OCI-LY3 (cell line): ENCODE results near the gene NOL3.
"Not testable (repeated sequence)": the region's sequence is repeated elsewhere in the genome, so short reads cannot be mapped to it uniquely, and the experiment has no call there.

Source experiments
- H2AFZ ChIP-seq: fragments of 200-600, 300-600 bp; shearing (Covaris generic); 2 replicates; pipeline ENCODE4 v1.6.0; 2014; ENCODE audit warnings: antibody characterized with exemption, low read depth, low read length
- H3K27ac ChIP-seq: fragments of 200-600, 300-600 bp; sonication (generic); 2 replicates; pipeline ENCODE4 v1.5.1; 2014; ENCODE audit warnings: mild to moderate bottlenecking, low read length, moderate library complexity, mixed read lengths
- H3K27me3 ChIP-seq: fragments of 200-600, 300-600 bp; sonication (generic); 2 replicates; pipeline ENCODE4 v1.6.1; 2014; ENCODE audit warnings: low read depth, low read length, mixed read lengths
- H3K36me3 ChIP-seq: fragments of 200-600, 300-600 bp; sonication (generic); replicated peaks from 2 replicates; pipeline ENCODE3; 2014; ENCODE audit warnings: low read depth, low read length, mixed read lengths
- H3K4me1 ChIP-seq: fragments of 300-600, 200-600 bp; sonication (generic); 2 replicates; pipeline ENCODE4 v1.6.1; 2014; ENCODE audit warnings: low read length, mixed read lengths
- H3K4me2 ChIP-seq: fragments of 200-600, 300-600 bp; sonication (generic); 2 replicates; pipeline ENCODE4 v1.6.1; 2014; ENCODE audit warnings: low read length, mixed read lengths
- H3K4me3 ChIP-seq: fragments of 300-600, 200-600 bp; sonication (generic); 2 replicates; pipeline ENCODE4 v1.5.1; 2014; ENCODE audit warnings: antibody characterized with exemption, mild to moderate bottlenecking, low read length, moderate library complexity
- H3K79me2 ChIP-seq: fragments of 300-600, 200-600 bp; shearing (Covaris generic); 2 replicates; pipeline ENCODE4 v1.6.1; 2014; ENCODE audit warnings: mild to moderate bottlenecking, low read length, mixed read lengths
- H3K9ac ChIP-seq: fragments of 300-600, 200-600 bp; shearing (Covaris generic); 2 replicates; pipeline ENCODE4 v1.6.0; 2014; ENCODE audit warnings: mild to moderate bottlenecking, low read length, moderate library complexity
- H3K9me3 ChIP-seq: fragments of 200-600, 300-600 bp; shearing (Covaris generic); 2 replicates; pipeline ENCODE4 v1.6.1; 2014; ENCODE audit warnings: low read length, mixed read lengths; ENCODE audit not compliant: insufficient read depth
- H4K20me1 ChIP-seq: fragments of 200-600, 300-600 bp; sonication (generic); 2 replicates; pipeline ENCODE4 v1.6.1; 2016; ENCODE audit warnings: low read length, mixed read lengths; ENCODE audit not compliant: insufficient read depth
- EZH2phosphoT487 ChIP-seq: fragments of 200-600 bp; shearing (Covaris generic); IDR thresholded peaks from 2 replicates; pipeline ENCODE4 v1.6.1; 2018; ENCODE audit warnings: antibody characterized with exemption, mixed run types, low read depth
- TF ChIP-seq, protein P1 (sequence below): fragments of 200-600, 300-600 bp; sonication (generic); IDR thresholded peaks from 2 replicates; pipeline ENCODE4 v1.5.1; 2014; ENCODE audit warnings: antibody characterized with exemption, low read length, low read depth

The NOL3 gene

DNA sequence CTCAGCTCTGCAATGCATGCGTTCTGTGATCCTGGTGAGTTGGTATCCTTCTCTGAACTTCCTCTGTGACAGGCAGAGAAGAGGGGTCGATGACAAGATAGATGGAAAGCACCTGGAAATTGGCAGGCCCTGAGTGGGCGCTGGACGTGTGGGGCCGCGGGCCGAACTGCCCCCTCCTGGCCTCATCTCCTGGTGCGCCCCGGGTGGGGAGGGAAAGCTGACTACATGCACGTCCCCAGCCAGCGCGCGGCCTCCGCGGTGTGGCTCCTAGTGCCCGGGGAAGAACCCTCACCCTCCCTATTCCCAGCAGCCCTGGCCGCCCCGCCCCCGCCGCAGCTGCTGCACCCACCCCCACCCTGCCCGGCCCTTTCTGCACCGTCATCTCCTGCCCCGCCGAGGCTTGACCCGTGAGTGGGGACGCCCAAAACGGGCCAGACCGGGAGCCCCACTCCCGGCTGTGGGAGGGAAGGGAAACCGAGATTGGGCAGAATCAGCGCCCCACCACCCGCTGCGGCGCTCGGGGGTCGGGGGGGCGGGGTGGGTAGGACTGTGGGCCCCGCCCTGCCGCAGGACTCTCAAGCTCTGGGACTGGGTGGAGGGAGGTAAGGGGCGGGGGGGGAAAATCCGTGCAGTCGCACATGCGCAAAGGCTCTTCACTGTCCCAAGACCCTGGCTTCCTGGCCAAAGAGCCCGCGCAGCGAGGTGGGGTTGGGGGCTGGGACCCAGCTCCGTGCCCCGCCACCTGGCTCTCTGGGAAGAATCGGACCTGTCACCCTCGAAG is at the start of gene NOL3:
TSS of gene NOL3 (plus strand) at position 371 of the 781 bp plus-strand sequence.
- Histone ChIP-seq H3K4me1 (peaks cover 71% of the 10 kb centered on the region), H3K9ac (peak within 1 kb of the TSS; percentile 91), H3K4me3 (peak within 1 kb of the TSS; percentile 80), H3K4me2 (peak within 1 kb of the TSS; percentile 96), H3K27ac (peak within 1 kb of the TSS; percentile 88), H2AFZ (0 out of 2 replicates have a peak within 1 kb of the TSS, but pooled peaks have one; percentile 7), H3K36me3 (peaks cover 17% of the 10 kb centered on the region), H4K20me1 (no peaks in the 10 kb centered on the region), H3K79me2 (peaks cover 10% of the 10 kb centered on the region; the same call in 1 of the 2 replicates), H3K27me3 (no peaks in the 10 kb centered on the region), H3K9me3 (no peaks in the 10 kb centered on the region)
- TF ChIP-seq EZH2phosphoT487 = no peak
- TF ChIP-seq, protein P1, sequence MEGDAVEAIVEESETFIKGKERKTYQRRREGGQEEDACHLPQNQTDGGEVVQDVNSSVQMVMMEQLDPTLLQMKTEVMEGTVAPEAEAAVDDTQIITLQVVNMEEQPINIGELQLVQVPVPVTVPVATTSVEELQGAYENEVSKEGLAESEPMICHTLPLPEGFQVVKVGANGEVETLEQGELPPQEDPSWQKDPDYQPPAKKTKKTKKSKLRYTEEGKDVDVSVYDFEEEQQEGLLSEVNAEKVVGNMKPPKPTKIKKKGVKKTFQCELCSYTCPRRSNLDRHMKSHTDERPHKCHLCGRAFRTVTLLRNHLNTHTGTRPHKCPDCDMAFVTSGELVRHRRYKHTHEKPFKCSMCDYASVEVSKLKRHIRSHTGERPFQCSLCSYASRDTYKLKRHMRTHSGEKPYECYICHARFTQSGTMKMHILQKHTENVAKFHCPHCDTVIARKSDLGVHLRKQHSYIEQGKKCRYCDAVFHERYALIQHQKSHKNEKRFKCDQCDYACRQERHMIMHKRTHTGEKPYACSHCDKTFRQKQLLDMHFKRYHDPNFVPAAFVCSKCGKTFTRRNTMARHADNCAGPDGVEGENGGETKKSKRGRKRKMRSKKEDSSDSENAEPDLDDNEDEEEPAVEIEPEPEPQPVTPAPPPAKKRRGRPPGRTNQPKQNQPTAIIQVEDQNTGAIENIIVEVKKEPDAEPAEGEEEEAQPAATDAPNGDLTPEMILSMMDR = no peak

DNA sequence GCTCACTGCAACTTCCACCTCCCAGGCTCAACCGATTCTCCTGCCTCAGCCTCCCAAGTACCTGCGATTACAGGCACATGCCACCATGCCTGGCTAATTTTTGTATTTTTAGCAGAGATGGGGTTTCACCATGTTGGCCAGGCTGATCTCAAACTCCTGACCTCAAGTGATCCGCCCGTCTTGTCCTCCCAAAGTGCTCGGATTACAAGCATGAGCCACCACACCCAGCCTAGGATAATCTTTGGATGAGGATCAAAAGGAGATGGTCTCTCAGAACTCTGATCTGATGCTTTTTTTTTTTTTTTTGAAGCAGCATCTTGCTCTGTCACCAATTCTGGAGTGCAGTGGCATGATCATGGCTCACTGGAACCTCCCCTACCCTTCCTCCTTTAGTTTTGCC is 47.5 kb upstream of the NOL3 start:
- not testable (repeated sequence) for H2AFZ ChIP-seq, H3K9ac ChIP-seq, H3K4me3 ChIP-seq, H3K9me3 ChIP-seq, H3K4me1 ChIP-seq, H3K4me2 ChIP-seq, H3K27ac ChIP-seq, H4K20me1 ChIP-seq, H3K79me2 ChIP-seq, H3K27me3 ChIP-seq
- peaks cover 17% of the 10 kb centered on the region for H3K36me3 ChIP-seq

DNA sequence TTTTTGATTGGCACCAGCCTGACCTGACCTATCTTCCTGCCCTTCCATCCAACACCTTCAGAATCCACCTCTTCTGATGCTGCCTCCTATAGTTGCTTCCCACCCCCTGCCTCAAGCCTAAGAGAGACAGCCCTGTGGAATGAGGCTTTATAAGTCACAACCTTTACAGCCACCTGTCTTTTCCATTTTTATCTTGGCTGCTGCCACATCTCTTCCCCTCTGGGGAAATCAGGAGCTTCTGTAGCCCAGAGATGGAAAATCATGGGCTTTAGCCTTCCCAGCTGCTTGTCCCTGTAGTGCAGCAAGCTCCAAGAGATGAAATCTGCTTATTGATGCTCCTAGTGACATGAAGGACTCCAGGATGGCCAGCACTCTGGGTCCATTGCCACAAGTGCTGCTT is 41.9 kb upstream of the NOL3 start:
- TF ChIP-seq, protein P1 = no peak
- no peak for TF ChIP-seq EZH2phosphoT487

DNA sequence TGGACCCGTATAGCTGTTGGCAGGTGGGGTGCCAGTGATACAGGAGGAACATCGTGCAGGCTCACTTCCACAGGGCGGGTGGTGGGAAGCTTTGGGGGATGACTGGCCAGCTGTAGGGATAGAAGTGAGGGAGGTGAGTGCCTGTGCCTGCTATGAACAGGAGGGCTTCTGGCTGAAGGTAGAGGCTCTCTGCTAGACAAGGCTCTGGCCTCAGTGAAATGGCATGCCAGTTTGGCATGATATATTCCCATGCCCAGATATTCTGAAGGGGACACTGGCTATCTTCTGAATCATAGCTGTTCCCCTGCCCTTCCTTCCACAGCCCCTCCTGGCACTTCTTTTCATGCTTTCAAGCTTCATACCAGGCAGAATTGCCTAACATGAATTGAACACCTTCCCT is 41.5 kb upstream of the NOL3 start:
- Histone ChIP-seq H2AFZ (no peak overlapping the region), H3K4me1 (no peaks in the 10 kb centered on the region), H3K27me3 (no peaks in the 10 kb centered on the region), H3K36me3 (peaks cover 23% of the 10 kb centered on the region), H3K4me2 (no peak overlapping the region), H3K9ac (no peak overlapping the region), H3K79me2 (no peaks in the 10 kb centered on the region), H3K9me3 (no peaks in the 10 kb centered on the region), H3K27ac (no peak overlapping the region), H4K20me1 (no peaks in the 10 kb centered on the region; the same call in 1 of the 2 replicates), H3K4me3 (no peak overlapping the region)
- TF ChIP-seq, protein P1 = no peak
- TF ChIP-seq EZH2phosphoT487 = no peak

More for the DNA sequence above, 41.9 kb upstream of the NOL3 start:
- Histone ChIP-seq H3K4me2 (no peak overlapping the region), H3K9ac (no peak overlapping the region), H3K4me3 (no peak overlapping the region), H4K20me1 (no peaks in the 10 kb centered on the region; the same call in 1 of the 2 replicates), H3K27me3 (no peaks in the 10 kb centered on the region), H2AFZ (no peak overlapping the region), H3K27ac (no peak overlapping the region), H3K4me1 (no peaks in the 10 kb centered on the region), H3K9me3 (no peaks in the 10 kb centered on the region), H3K36me3 (peaks cover 23% of the 10 kb centered on the region), H3K79me2 (no peaks in the 10 kb centered on the region)
